Brain microvascular endothelial cell (primary cell): ENCODE results near the gene IGSF21.

Experiments used
- DNase-seq: peaks from one replicate; pipeline ENCODE4 v3.0.0-alpha.2; 2020
- H3K27ac ChIP-seq: fragments of 250-450 bp; sonication (Bioruptor Pico); 2 replicates; pipeline ENCODE4 v1.5.1; 2020; ENCODE audit warnings: mild to moderate bottlenecking, moderate library complexity
- H3K27me3 ChIP-seq: fragments of 250-450 bp; sonication (Bioruptor Pico); replicated peaks from 2 replicates; pipeline ENCODE4 v1.5.1; 2020; ENCODE audit warnings: mild to moderate bottlenecking
- H3K36me3 ChIP-seq: fragments of 250-450 bp; sonication (Bioruptor Pico); replicated peaks from 2 replicates; pipeline ENCODE4 v1.5.1; 2020; ENCODE audit warnings: mild to moderate bottlenecking
- H3K4me3 ChIP-seq: 2 replicates; pipeline ENCODE4 v1.5.1; 2011; ENCODE audit warnings: low read depth, mild to moderate bottlenecking, control low read depth, low read length, moderate library complexity
- CTCF ChIP-seq: IDR thresholded peaks from 2 replicates; pipeline ENCODE4 v1.5.1; 2011; ENCODE audit warnings: low read depth, mild to moderate bottlenecking, moderate library complexity, low read length, control low read depth, inconsistent platforms; ENCODE audit errors: missing control alignments
- in situ Hi-C: cut with HindIII; loops from 2 replicates; pipeline ENCODE4 v1.10.0; 2017; ENCODE audit warnings: low sequenced_read_pairs, low pct_ligation_motif_present

Gene IGSF21

GRCh38 chr1:18385239-18385790 lies 277.7 kb downstream of the IGSF21 start:
- no peaks in the 10 kb centered on the region for H3K36me3 ChIP-seq
- in situ Hi-C loops: no loop called here
- DNase-seq: no peak
- no peak overlapping the region for H3K4me3 ChIP-seq
- H3K27me3 ChIP-seq: no peaks in the 10 kb centered on the region
- no peak for TF ChIP-seq CTCF
- no peak overlapping the region for H3K27ac ChIP-seq

- Histone ChIP-seq H3K4me3 (no peak overlapping the region), H3K36me3 (no peaks in the 10 kb centered on the region), H3K27ac (no peak overlapping the region), H3K27me3 (no peaks in the 10 kb centered on the region)
- DNase-seq: no peak
- in situ Hi-C loops: no loop called here
- no peak for TF ChIP-seq CTCF
Observed at GRCh38 chr1:18386591-18386990, 279.0 kb downstream of the IGSF21 start.

GRCh38 chr1:18387307-18387706 lies 279.7 kb downstream of the IGSF21 start:
- no peaks in the 10 kb centered on the region for H3K27me3 ChIP-seq
- DNase-seq: no peak
- no peak for TF ChIP-seq CTCF
- H3K4me3 ChIP-seq: no peak overlapping the region
- H3K36me3 ChIP-seq: no peaks in the 10 kb centered on the region
- H3K27ac ChIP-seq: no peak overlapping the region
- in situ Hi-C loops: no loop called here

- H3K27ac ChIP-seq: no peak overlapping the region
- no peaks in the 10 kb centered on the region for H3K27me3 ChIP-seq
- in situ Hi-C loops: no loop called here
- no peak for DNase-seq
- H3K36me3 ChIP-seq: no peaks in the 10 kb centered on the region
- H3K4me3 ChIP-seq: no peak overlapping the region
- TF ChIP-seq CTCF: no peak
Observed at GRCh38 chr1:18390953-18391352, 283.4 kb downstream of the IGSF21 start.

GRCh38 chr1:18394563-18395156 lies 287.1 kb downstream of the IGSF21 start:
- Histone ChIP-seq H3K27ac (no peak overlapping the region), H3K27me3 (no peaks in the 10 kb centered on the region), H3K4me3 (no peak overlapping the region), H3K36me3 (no peaks in the 10 kb centered on the region)
- no peak for TF ChIP-seq CTCF
- in situ Hi-C loops: no loop called here
- no peak for DNase-seq

- H3K4me3 ChIP-seq: no peak overlapping the region
- H3K27ac ChIP-seq: no peak overlapping the region
- no peak for DNase-seq
- in situ Hi-C loops: no loop called here
- no peaks in the 10 kb centered on the region for H3K27me3 ChIP-seq
- TF ChIP-seq CTCF: no peak
- H3K36me3 ChIP-seq: no peaks in the 10 kb centered on the region
Observed at GRCh38 chr1:18396247-18396980, 288.8 kb downstream of the IGSF21 start.
